HG02884 (cell line): Measurements from ENCODE around the gene PYGL.

Source experiments
- ATAC-seq: cut with Tn5 transposase; IDR thresholded peaks from one replicate; pipeline ENCODE4 v1.9.1; 2021; ENCODE audit warnings: mild to moderate bottlenecking, moderate library complexity; ENCODE audit not compliant: unreplicated experiment

The PYGL gene

GRCh38 chr14:50882932-50883826 lies 61.1 kb downstream of the PYGL start:
- no peak for ATAC-seq

DNA sequence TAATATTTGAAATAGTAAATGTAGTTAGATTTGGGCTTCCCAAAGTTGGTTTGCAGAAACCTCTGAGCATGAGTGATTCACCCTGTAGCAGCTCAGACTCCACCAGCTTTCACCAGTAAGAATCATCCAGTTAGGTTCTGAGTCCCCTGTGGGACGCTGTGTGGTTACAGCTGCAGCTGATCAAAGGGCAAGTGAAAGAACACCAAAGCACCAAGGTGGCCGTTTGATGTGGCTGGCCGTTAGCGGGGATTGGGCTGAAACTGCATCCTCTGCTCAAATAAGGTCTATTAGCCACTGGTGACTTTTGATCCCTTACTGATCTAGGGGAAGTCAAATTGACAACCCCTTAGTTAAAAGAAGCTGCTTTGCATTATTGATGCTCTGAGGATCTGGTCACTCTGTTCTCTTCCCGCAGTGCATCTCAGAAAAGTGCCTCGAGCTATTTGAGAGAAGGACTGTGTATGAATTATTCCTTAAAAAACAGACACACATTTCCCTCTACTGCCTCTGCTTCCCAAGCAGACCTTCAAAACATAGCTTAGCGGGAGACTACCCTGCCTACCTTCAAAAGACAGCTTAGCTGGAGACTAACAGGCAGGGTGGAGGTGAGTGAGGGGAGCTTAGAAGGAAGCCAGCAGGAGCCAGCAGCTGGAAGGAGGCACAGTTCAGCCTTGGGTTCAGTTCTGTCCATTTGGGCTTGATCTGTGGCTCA lies 68.8 kb downstream of the PYGL start:
- peak; percentile 94 for ATAC-seq

GRCh38 chr14:50874757-50875156 lies 69.5 kb downstream of the PYGL start:
- ATAC-seq: no peak

DNA sequence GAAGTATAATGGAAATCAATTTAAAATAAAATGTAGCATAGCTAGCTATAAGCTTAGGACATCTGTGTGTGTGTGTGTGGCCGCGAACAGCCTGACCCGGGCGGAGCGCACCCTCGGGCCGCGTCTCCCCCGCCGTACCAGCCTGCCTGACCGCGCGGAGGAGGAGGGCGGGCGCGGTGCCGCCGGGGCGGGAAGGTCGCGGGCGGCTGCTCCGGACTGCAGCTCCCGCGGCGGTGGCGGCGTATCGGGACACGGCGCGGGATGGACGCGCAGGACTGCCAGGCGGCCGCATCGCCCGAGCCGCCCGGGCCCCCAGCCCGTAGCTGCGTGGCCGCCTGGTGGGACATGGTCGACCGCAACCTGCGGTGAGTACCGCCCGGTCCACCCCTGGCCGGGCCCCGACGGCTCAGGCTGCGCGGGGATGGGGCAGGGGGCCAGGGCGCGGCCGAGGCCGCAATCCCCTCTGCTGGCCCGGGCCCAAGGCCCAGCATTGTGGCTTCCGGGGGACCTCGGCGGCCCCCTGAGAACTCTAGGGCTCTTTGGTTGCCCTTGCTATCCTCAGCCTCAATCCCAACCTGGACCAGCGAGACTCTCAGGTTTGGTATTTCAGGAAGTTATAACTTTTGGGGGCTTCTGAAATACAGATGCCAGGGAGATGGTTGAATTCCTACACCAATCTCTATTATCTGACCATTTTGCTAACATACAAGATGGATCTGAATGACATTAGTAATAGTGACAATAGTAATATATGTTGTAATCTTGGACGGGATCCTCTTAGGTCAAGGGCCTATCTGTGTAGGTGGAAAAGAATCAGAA lies 72.2 kb downstream of the PYGL start, which contains the start of gene ABHD12B:
Gene ABHD12B (plus strand): TSS at position 140 of the 819 bp plus-strand sequence. CDS start 122 bp downstream, at position 262.
- ATAC-seq: no peak

- ATAC-seq: no peak
These were observed 73.1 kb downstream of the PYGL start for GRCh38 chr14:50871228-50871627.

GRCh38 chr14:50865391-50866076 lies 78.7 kb downstream of the PYGL start:
- ATAC-seq: no peak

DNA sequence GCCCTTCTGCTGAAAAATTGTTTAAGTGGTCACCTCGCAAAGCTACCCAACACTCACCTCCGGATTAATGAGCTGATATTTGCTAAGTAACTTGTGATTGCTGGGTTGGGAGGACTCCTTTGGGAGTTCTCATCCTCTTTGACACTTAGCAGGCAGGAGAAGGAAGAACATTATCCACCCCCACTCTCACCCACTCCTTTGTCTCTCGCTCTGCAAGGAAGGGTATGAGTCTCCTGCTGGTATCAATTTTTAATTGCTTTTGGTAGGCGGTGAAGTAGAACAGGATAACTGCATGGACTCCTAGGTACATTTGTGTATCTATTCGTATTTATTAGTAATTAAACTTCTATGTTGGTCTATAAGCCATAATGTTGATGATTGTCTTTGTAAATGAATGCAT lies 79.3 kb downstream of the PYGL start:
- ATAC-seq: no peak

- no peak for ATAC-seq
These were observed 80.0 kb downstream of the PYGL start for GRCh38 chr14:50864237-50864636.

GRCh38 chr14:50862036-50862570 lies 82.2 kb downstream of the PYGL start:
- no peak for ATAC-seq

GRCh38 chr14:50860478-50861086 lies 83.7 kb downstream of the PYGL start:
- no peak for ATAC-seq

- peak; percentile 31 for ATAC-seq
These were observed 85.0 kb downstream of the PYGL start for GRCh38 chr14:50859296-50859624.

- ATAC-seq: no peak
These were observed 87.6 kb downstream of the PYGL start for GRCh38 chr14:50856660-50857059.

GRCh38 chr14:50855558-50855957 lies 88.7 kb downstream of the PYGL start:
- no peak for ATAC-seq
